Adrenal gland (tissue), 5 donors: ENCODE results near the gene COL6A1.

Source experiments
- POLR2A ChIP-seq, 2 donors: fragments of 450-650 bp; IDR thresholded peaks; one replicate each; pipeline ENCODE4 v1.6.1; 2017; ENCODE audit warnings: antibody characterized with exemption in 2 of 2, mild to moderate bottlenecking in 2 of 2, moderate library complexity in 1 of 2
- TF ChIP-seq, protein P1 (sequence below), 6 experiments: fragments of 450-650 bp in 4 of 6; fragments of 200-600 bp in 2 of 6; sonication (generic) in 1 of 6; IDR thresholded peaks; 1 replicate in 5 of 6; 2 replicates in 1 of 6; pipeline versions ENCODE4 v1.5.1 to v1.8.0; 2016 to 2021; ENCODE audit warnings: antibody characterized with exemption in 6 of 6, mild to moderate bottlenecking in 2 of 6, moderate library complexity in 1 of 6
- donor health status: DM: no; HTN: no; CAD: no.

- TF ChIP-seq, protein P1, sequence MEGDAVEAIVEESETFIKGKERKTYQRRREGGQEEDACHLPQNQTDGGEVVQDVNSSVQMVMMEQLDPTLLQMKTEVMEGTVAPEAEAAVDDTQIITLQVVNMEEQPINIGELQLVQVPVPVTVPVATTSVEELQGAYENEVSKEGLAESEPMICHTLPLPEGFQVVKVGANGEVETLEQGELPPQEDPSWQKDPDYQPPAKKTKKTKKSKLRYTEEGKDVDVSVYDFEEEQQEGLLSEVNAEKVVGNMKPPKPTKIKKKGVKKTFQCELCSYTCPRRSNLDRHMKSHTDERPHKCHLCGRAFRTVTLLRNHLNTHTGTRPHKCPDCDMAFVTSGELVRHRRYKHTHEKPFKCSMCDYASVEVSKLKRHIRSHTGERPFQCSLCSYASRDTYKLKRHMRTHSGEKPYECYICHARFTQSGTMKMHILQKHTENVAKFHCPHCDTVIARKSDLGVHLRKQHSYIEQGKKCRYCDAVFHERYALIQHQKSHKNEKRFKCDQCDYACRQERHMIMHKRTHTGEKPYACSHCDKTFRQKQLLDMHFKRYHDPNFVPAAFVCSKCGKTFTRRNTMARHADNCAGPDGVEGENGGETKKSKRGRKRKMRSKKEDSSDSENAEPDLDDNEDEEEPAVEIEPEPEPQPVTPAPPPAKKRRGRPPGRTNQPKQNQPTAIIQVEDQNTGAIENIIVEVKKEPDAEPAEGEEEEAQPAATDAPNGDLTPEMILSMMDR (IDR thresholded peaks at IDR 0.05) = no peak
- TF ChIP-seq POLR2A (IDR thresholded peaks at IDR 0.05) = no peak
Observed at GRCh38 chr21:46035809-46036695, 54.5 kb downstream of the COL6A1 start.
